ENCODE measurements around the gene CEP72.

The CEP72 gene

DNA sequence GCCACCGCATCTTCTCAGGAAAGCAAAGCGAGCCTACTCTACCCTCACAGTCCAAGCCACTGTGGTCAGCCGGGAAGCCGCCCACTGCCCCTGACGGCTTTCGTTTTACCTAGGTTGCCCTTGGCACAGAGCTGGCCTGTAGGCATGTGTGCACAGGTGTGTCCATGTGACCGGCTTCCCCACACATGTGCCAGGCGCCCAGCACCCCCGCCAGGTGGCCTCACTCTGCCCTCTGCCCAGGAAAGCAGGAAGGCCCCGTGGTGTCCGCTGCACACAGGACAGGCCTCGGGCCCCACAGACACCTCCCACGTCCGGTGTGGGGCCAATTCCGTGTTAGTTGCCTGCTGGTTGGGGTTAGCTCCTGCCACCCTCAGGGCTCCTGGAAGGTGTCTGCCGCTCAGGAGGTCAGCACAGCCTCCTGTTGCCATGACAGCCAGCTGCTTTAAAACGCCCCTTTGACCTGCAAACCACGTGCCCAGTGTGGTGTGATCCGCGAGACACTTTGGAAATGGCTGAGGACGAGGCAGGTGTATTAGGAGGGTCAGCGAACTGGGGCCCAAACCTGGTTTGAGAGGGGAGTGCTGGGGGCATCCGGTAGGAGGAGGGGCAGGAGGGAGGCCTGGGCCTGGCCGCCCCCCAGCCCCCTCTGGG, 52.3 kb downstream of the CEP72 start:
- Histone ChIP-seq H3K36me3 (peaks cover 33% of the 10 kb centered on the region), H3K4me1 (no peaks in the 10 kb centered on the region), H3K9me3 (peaks cover 3% of the 10 kb centered on the region; the same call in 1 of the 2 replicates), H3K27me3 (no peaks in the 10 kb centered on the region), H3K4me3 (ENCODE audit: low read depth, low read length) (no peak overlapping the region)
- TF ChIP-seq, protein P1, sequence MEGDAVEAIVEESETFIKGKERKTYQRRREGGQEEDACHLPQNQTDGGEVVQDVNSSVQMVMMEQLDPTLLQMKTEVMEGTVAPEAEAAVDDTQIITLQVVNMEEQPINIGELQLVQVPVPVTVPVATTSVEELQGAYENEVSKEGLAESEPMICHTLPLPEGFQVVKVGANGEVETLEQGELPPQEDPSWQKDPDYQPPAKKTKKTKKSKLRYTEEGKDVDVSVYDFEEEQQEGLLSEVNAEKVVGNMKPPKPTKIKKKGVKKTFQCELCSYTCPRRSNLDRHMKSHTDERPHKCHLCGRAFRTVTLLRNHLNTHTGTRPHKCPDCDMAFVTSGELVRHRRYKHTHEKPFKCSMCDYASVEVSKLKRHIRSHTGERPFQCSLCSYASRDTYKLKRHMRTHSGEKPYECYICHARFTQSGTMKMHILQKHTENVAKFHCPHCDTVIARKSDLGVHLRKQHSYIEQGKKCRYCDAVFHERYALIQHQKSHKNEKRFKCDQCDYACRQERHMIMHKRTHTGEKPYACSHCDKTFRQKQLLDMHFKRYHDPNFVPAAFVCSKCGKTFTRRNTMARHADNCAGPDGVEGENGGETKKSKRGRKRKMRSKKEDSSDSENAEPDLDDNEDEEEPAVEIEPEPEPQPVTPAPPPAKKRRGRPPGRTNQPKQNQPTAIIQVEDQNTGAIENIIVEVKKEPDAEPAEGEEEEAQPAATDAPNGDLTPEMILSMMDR (IDR thresholded peaks at IDR 0.05; ENCODE audit: low read depth, low read length), result no peak
- DNase-seq, result no peak

DNA sequence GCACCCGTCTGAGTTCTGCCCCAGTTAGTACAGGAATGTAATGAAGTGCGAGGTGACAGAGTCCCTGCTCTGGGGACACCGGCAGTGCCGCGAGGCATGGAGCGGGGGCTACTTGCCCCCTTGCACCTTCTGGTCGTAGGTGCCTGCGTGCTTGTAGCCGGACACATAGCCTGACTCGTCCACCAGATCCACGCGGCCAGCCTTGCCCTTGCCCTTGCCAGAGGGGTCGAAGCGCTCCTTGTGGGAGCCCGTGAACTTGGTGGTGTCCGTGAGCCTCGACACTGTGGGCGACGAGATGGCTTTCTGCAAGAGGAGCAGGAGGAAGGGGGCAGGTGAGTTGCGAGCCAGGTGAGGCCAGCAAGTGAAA, 52.8 kb downstream of the CEP72 start:
- peaks cover 29% of the 10 kb centered on the region for H3K36me3 ChIP-seq
- H3K4me3 ChIP-seq (ENCODE audit: low read depth, low read length), result no peak overlapping the region
- TF ChIP-seq, protein P1 (IDR thresholded peaks at IDR 0.05; ENCODE audit: low read depth, low read length), result no peak
- DNase-seq, result no peak
- no peaks in the 10 kb centered on the region for H3K27me3 ChIP-seq
- no peaks in the 10 kb centered on the region for H3K9me3 ChIP-seq
- H3K4me1 ChIP-seq, result no peaks in the 10 kb centered on the region

DNA sequence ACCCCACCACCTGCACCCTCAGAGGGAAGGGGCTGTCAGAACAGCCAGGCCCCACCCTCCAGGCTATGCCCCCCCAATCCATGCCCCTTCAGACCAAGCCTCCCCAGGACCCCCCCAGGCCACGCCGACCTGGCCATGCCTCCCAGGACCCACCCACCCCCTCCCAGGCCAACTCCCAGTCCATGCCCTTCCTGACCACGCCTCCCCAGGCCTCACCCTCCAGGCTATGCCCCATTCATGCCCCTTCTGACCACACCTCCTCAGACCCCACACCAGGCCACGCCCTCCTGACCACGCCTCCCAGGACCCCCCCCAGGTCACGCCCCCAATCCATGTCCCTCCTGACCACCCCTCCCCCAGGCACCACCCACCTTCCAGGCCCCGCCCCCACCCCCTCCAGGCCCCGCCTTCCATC, 53.4 kb downstream of the CEP72 start:
- TF ChIP-seq, protein P1 (IDR thresholded peaks at IDR 0.05; ENCODE audit: low read depth, low read length), result no peak

DNA sequence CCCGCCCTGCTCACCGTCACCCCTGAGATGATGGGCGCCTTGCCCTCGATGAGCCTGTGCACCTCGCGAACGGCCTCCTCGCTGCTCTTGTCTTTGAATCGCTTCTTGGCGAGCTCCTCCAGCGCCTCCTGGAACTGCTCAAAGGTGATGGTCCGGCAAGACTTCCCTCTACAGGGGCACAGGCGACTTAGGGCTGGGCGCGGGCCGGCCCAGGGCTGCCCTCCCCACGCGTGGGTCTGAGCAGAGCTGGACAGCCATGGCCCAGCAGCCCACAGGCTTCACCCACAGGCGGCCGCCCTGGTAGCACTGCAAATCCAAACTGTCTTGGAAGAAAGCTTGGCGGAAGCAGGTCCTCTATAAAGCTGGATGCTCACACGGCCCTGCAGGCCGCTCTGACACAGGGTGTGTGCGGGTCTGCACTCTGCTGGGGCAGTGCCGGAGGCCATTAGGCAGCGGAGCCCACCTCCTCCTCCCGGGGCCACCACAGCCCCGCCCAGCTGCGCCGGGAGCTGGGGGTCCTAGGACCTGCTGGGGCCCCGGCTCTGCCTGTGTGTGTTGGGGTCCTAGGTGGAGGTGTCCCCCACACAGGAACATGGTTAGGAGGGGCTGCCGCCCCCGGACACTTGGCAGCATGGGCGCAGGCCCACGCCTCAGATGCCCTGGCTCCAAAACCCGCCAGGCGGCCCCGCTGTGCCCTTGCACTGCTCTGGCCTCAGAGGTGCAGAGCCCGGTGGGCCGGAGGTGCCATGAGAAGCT, 54.0 kb downstream of the CEP72 start:
- Histone ChIP-seq H3K4me1 (peaks cover 3% of the 10 kb centered on the region; the same call in 1 of the 2 replicates), H3K36me3 (peaks cover 24% of the 10 kb centered on the region)

More for the DNA sequence above, 53.4 kb downstream of the CEP72 start:
- Histone ChIP-seq H3K4me1 (no peaks in the 10 kb centered on the region), H3K9me3 (no peaks in the 10 kb centered on the region), H3K27me3 (no peaks in the 10 kb centered on the region), H3K4me3 (ENCODE audit: low read depth, low read length) (no peak overlapping the region), H3K36me3 (peaks cover 24% of the 10 kb centered on the region)
- DNase-seq, result peak; percentile 17

DNA sequence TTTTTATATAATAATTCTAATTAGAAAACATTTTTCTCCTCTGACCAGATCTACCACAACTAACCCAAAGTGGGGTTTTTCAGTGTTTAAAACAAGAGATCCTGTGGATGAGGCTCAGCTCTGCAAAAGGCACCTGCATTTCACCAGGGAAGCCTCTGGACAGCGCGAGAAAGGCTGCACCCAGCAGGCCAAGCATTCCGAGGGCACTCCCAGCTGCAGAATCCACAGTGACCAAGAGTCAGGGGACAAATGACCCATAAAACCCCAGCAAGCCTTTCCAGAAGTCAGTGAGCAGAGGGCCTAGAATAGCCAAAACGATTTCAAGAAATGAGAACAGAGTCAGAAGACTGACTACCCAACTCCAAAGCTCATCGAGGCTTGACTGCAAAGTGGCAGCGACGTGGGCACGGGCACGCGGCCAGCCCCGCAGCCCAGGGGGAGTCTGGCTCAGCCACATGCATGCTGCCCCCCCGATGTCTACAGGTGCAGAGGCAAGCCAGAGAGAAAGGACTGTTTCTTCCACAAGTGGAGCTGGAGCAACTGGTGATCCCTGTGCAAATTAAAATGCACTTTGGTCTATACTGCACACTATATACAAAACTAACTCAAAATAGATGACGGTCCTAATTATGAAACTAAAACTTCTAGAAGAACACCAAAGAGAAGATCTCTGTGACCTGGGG, 54.8 kb downstream of the CEP72 start:
- Histone ChIP-seq H3K9me3 (no peaks in the 10 kb centered on the region), H3K36me3 (peaks cover 20% of the 10 kb centered on the region)

More for the DNA sequence above, 54.0 kb downstream of the CEP72 start:
- TF ChIP-seq, protein P1 (IDR thresholded peaks at IDR 0.05; ENCODE audit: low read depth, low read length), result no peak
- Histone ChIP-seq H3K4me3 (ENCODE audit: low read depth, low read length) (no peak overlapping the region), H3K9me3 (no peaks in the 10 kb centered on the region), H3K27me3 (no peaks in the 10 kb centered on the region)
- DNase-seq, result peak; percentile 3

More for the DNA sequence above, 54.8 kb downstream of the CEP72 start:
- Histone ChIP-seq H3K4me3 (ENCODE audit: low read depth, low read length) (no peak overlapping the region), H3K4me1 (peaks cover 7% of the 10 kb centered on the region), H3K27me3 (peaks cover 2% of the 10 kb centered on the region; the same call in 1 of the 2 replicates)
- TF ChIP-seq, protein P1 (IDR thresholded peaks at IDR 0.05; ENCODE audit: low read depth, low read length), result no peak
- no peak for DNase-seq

Measured in BE2C (cell line).